Osteoblast (primary cell): ENCODE data around the gene ADGRD2. TPM values are rescaled to one million over a fixed set of nuclear protein-coding genes. Genes with fewer than 3 reads are reported as not detected.

Experiments
- DNase-seq: peaks from one replicate; pipeline ENCODE4 v3.0.0; 2011; ENCODE audit warnings: low spot score, mixed read lengths; ENCODE audit not compliant: insufficient read length; ENCODE audit errors: missing footprints
- H2AFZ ChIP-seq: 2 replicates; pipeline ENCODE4 v1.6.0; 2011; ENCODE audit warnings: mild to moderate bottlenecking, low read length
- H3K27ac ChIP-seq: 2 replicates; pipeline ENCODE4 v1.5.1; 2011; ENCODE audit warnings: mild to moderate bottlenecking, low read depth, low read length, moderate library complexity
- H3K27me3 ChIP-seq: 2 replicates; pipeline ENCODE4 v1.6.0; 2012; ENCODE audit warnings: mild to moderate bottlenecking, control low read depth, inconsistent platforms, low read length, moderate library complexity; ENCODE audit not compliant: insufficient read depth
- H3K36me3 ChIP-seq: 2 replicates; pipeline ENCODE4 v1.5.1; 2011; ENCODE audit warnings: mild to moderate bottlenecking, low read length, control low read depth, moderate library complexity; ENCODE audit not compliant: insufficient read depth
- H3K4me1 ChIP-seq: 2 replicates; pipeline ENCODE4 v1.5.1; 2011; ENCODE audit warnings: mild to moderate bottlenecking, low read length, control low read depth, moderate library complexity; ENCODE audit not compliant: insufficient read depth
- H3K4me2 ChIP-seq: 2 replicates; pipeline ENCODE4 v1.6.0; 2011; ENCODE audit warnings: mild to moderate bottlenecking, low read length; ENCODE audit not compliant: insufficient read depth
- H3K4me3 ChIP-seq: fragments of 200-600 bp; sonication (generic); 3 replicates; pipeline ENCODE4 v1.5.1; 2012; ENCODE audit warnings: mild to moderate bottlenecking, low read length, inconsistent platforms; ENCODE audit not compliant: insufficient read depth
- H3K79me2 ChIP-seq: 2 replicates; pipeline ENCODE4 v1.6.0; 2012; ENCODE audit warnings: mild to moderate bottlenecking, low read length, control low read depth, inconsistent platforms; ENCODE audit not compliant: insufficient read depth
- H3K9me3 ChIP-seq: 2 replicates; pipeline ENCODE4 v1.5.1; 2011; ENCODE audit warnings: low read depth, low read length, control low read depth
- H4K20me1 ChIP-seq: 2 replicates; pipeline ENCODE4 v1.6.0; 2012; ENCODE audit warnings: mild to moderate bottlenecking, low read length, control low read depth; ENCODE audit not compliant: insufficient read depth
- total RNA-seq: library from RNA; depleted of rRNA; stranded (reverse); fragments of >200 nt; gene quantifications from 2 replicates; pipeline ENCODE4 v1.2.3, GENCODE V29; 2012
- TF ChIP-seq, protein P1 (sequence below): IDR thresholded peaks from 2 replicates; pipeline ENCODE4 v1.5.1; 2011; ENCODE audit warnings: mild to moderate bottlenecking, low read depth, low read length, moderate library complexity; ENCODE audit errors: extremely low read depth

ADGRD2 gene, protein sequence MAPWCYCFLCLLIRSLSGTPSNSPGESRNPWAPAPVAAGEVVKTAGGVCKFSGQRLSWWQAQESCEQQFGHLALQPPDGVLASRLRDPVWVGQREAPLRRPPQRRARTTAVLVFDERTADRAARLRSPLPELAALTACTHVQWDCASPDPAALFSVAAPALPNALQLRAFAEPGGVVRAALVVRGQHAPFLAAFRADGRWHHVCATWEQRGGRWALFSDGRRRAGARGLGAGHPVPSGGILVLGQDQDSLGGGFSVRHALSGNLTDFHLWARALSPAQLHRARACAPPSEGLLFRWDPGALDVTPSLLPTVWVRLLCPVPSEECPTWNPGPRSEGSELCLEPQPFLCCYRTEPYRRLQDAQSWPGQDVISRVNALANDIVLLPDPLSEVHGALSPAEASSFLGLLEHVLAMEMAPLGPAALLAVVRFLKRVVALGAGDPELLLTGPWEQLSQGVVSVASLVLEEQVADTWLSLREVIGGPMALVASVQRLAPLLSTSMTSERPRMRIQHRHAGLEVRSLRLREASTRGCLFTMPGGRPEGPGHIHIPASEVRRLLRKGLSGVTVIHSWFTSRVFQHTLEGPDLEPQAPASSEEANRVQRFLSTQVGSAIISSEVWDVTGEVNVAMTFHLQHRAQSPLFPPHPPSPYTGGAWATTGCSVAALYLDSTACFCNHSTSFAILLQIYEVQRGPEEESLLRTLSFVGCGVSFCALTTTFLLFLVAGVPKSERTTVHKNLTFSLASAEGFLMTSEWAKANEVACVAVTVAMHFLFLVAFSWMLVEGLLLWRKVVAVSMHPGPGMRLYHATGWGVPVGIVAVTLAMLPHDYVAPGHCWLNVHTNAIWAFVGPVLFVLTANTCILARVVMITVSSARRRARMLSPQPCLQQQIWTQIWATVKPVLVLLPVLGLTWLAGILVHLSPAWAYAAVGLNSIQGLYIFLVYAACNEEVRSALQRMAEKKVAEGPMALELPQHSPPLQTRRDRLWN
- total RNA-seq = not detected in 2 replicates

DNA sequence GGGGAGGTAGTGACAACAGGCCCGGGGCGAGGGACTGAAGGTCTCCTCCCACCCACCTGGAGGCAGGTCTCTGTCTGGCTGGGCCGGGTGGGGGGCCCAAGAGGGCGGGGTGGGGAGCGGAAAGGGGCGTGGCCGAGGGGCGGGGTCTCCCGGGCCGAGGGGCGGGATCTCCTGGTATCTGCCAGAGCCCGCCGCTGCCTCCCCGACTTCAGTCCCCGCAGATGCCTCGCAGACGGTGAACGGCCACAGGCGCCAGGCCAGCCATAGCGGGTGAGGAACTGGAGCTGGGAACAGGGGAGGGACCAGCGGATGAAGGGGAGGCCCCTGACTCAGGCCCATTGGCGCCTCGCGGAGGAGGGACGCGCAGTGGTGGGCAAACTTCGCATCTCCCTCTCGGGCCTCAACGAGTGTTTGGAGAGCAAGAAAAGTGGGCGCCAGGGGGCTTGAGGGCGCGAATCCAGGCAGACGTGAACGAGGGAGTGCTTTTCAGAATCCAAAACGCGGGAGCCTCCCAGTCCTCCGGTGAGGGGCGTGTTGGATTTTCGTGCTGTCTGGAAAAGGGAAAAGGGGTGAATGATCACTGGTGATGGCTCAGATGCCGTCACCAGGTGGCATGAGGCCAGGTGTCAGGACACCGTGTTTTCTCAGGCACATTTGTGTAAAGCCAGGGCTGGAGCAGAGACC, at the start of gene ADGRD2:
Gene ADGRD2, plus strand, starts transcription at position 211 of the 684 bp plus-strand sequence. CDS start 1,216 bp downstream, outside the sequence.
- TF ChIP-seq, protein P1, sequence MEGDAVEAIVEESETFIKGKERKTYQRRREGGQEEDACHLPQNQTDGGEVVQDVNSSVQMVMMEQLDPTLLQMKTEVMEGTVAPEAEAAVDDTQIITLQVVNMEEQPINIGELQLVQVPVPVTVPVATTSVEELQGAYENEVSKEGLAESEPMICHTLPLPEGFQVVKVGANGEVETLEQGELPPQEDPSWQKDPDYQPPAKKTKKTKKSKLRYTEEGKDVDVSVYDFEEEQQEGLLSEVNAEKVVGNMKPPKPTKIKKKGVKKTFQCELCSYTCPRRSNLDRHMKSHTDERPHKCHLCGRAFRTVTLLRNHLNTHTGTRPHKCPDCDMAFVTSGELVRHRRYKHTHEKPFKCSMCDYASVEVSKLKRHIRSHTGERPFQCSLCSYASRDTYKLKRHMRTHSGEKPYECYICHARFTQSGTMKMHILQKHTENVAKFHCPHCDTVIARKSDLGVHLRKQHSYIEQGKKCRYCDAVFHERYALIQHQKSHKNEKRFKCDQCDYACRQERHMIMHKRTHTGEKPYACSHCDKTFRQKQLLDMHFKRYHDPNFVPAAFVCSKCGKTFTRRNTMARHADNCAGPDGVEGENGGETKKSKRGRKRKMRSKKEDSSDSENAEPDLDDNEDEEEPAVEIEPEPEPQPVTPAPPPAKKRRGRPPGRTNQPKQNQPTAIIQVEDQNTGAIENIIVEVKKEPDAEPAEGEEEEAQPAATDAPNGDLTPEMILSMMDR = no peak
- no peaks in the 10 kb centered on the region for H3K79me2 ChIP-seq
- no peaks in the 10 kb centered on the region for H3K9me3 ChIP-seq
- DNase-seq = peak; percentile 93
- H2AFZ ChIP-seq = peak within 1 kb of the TSS; percentile 65
- H3K36me3 ChIP-seq = no peaks in the 10 kb centered on the region
- no peak within 1 kb of the TSS for H3K27ac ChIP-seq
- peak within 1 kb of the TSS; percentile 43 for H3K4me3 ChIP-seq
- no peaks in the 10 kb centered on the region for H4K20me1 ChIP-seq
- peak within 1 kb of the TSS; percentile 63 for H3K4me2 ChIP-seq
- peaks cover 24% of the 10 kb centered on the region for H3K27me3 ChIP-seq
- no peaks in the 10 kb centered on the region for H3K4me1 ChIP-seq

DNA sequence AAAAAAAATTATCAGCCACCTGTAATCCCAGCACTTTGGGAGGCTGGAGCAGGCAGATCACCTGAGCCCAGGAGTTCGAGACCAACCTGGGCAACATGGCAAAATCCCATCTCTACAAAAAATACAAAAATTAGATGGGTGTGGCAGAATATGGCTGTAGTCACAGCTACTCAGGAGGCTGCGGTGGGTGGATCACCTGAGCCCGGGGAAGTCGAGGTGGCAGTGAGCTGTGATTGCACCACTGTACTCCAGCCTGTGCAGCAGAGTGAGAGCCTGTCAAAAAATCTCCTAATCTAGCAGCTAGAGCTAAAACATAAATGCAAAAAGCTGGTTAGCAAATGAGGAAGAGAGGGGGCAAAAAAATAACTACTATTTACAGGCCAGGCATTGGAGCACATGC, 47.0 kb upstream of the ADGRD2 start:
- DNase-seq = no peak
- Histone ChIP-seq H3K36me3 (peaks cover 65% of the 10 kb centered on the region), H4K20me1 (peaks cover 48% of the 10 kb centered on the region), H3K79me2 (peaks cover 97% of the 10 kb centered on the region), H3K27me3 (no peaks in the 10 kb centered on the region), H3K4me2 (no peak overlapping the region), H3K9me3 (no peaks in the 10 kb centered on the region), H2AFZ (no peak overlapping the region), H3K4me3 (no peak overlapping the region), H3K27ac (no peak overlapping the region), H3K4me1 (peaks cover 24% of the 10 kb centered on the region)
- TF ChIP-seq, protein P1 = no peak

DNA sequence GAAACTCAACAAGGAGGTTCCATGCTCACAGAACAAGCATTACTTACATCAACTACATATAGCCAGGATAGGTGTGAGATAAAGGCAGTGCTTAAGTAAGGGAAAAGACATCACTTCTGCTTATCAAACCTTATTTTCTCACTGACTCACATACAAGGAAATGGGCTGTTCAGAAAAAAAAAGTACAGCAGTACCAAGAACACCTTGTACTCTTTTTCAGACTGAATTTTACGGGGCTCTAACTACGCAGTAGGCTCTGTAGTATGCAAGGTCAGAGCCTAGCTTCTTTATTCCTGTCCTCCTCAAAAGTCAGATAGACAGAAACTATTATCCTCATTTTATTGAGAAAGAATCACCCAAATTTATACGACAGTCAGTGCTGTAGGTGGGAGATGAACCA, 40.8 kb upstream of the ADGRD2 start:
- no peak overlapping the region for H3K4me3 ChIP-seq
- no peaks in the 10 kb centered on the region for H3K9me3 ChIP-seq
- no peak overlapping the region for H2AFZ ChIP-seq
- peaks cover 92% of the 10 kb centered on the region for H3K36me3 ChIP-seq
- peaks cover 20% of the 10 kb centered on the region for H4K20me1 ChIP-seq
- H3K27ac ChIP-seq = peak overlapping the region; percentile 40
- H3K79me2 ChIP-seq = peaks cover 79% of the 10 kb centered on the region
- TF ChIP-seq, protein P1 = no peak
- DNase-seq = no peak
- H3K27me3 ChIP-seq = no peaks in the 10 kb centered on the region
- H3K4me2 ChIP-seq = no peak overlapping the region
- H3K4me1 ChIP-seq = peaks cover 33% of the 10 kb centered on the region
